Measurements from ENCODE around the gene MYCBP2. TPM values are rescaled to one million over a fixed set of nuclear protein-coding genes. Genes with fewer than 3 reads are reported as not detected.

The MYCBP2 gene
- total RNA-seq, 1 experiment from 2014 or later, result 55.6 TPM

DNA sequence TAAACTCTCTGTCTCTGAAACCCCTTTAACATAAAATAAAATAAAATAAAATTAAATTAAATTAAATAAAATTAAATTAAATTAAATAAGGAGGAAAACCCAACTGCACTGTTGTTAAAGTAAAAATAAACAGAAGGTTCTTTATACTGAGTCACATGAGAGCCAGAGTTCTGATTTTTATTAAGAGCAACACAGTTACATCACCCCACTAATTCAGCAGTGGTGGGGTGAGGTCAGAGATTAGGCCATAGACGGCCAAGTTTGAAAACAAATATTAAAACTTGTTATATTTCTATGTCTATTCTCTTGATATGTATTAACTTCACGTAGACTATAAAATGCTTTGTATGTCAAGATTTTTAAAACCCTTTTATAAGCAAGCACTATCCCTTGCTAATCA lies 59.5 kb downstream of the MYCBP2 start:
- BruUV-seq (replicated peaks), result no TSS peak
- no peak for DNase-seq
- ChIA-PET POLR2A (ENCODE audit: unreplicated experiment) (no interaction called here), CTCF (no interaction called here)
- no peak overlapping the region for H3K4me3 ChIP-seq
- H3K4me1 ChIP-seq (replicated peaks; ENCODE audit: insufficient read depth), result no peaks in the 10 kb centered on the region
- H3K9me3 ChIP-seq (ENCODE audit: insufficient read depth, low read depth), result no peaks in the 10 kb centered on the region
- no peaks in the 10 kb centered on the region for H3K79me2 ChIP-seq (ENCODE audit: low read depth)
- intact Hi-C loops (cut with micrococcal nuclease; ENCODE audit: unreplicated experiment), result no loop called here
- peaks cover 17% of the 10 kb centered on the region for H3K36me3 ChIP-seq (ENCODE audit: low read depth)
- H3F3A ChIP-seq (ENCODE audit: insufficient read depth, low read depth), result no peaks in the 10 kb centered on the region
- no peaks in the 10 kb centered on the region for H3K9me2 ChIP-seq (ENCODE audit: insufficient read depth)
- no peak overlapping the region for H2AFZ ChIP-seq
- no peak overlapping the region for H3K27ac ChIP-seq
- H4K20me1 ChIP-seq (ENCODE audit: insufficient read depth), result no peaks in the 10 kb centered on the region; the same call in 1 of the 2 replicates
- no peaks in the 10 kb centered on the region for H3K27me3 ChIP-seq (ENCODE audit: insufficient read depth, low read depth)
- TF ChIP-seq, protein P1, sequence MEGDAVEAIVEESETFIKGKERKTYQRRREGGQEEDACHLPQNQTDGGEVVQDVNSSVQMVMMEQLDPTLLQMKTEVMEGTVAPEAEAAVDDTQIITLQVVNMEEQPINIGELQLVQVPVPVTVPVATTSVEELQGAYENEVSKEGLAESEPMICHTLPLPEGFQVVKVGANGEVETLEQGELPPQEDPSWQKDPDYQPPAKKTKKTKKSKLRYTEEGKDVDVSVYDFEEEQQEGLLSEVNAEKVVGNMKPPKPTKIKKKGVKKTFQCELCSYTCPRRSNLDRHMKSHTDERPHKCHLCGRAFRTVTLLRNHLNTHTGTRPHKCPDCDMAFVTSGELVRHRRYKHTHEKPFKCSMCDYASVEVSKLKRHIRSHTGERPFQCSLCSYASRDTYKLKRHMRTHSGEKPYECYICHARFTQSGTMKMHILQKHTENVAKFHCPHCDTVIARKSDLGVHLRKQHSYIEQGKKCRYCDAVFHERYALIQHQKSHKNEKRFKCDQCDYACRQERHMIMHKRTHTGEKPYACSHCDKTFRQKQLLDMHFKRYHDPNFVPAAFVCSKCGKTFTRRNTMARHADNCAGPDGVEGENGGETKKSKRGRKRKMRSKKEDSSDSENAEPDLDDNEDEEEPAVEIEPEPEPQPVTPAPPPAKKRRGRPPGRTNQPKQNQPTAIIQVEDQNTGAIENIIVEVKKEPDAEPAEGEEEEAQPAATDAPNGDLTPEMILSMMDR (conservative IDR thresholded peaks at IDR 0.05), result no peak
- no peak for TF ChIP-seq EZH2 (IDR thresholded peaks at IDR 0.05; ENCODE audit: low read depth)
- no peak overlapping the region for H3K4me2 ChIP-seq

DNA sequence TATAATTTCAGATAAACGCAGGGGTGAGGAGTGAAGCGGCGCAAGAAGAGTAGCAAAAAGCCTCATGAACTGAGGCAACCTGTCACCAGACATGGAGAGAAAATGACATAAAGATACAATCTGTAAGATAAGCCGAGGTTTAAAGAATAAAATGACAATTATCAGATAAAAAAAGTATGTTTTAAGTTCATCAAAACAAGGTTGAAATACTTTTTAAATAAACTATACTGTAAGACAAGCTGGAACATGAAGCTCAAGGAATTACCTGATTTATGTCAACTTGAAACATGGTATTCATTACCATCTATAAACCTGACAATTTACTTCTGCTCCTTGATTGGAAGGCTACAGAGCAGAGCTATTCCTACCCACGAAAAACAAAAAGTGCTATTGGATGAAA lies 61.6 kb downstream of the MYCBP2 start:
- TF ChIP-seq EZH2 (IDR thresholded peaks at IDR 0.05; ENCODE audit: low read depth), result no peak
- TF ChIP-seq, protein P1 (conservative IDR thresholded peaks at IDR 0.05), result no peak
- BruUV-seq (replicated peaks), result no TSS peak
- Histone ChIP-seq H2AFZ (no peak overlapping the region), H3K4me2 (no peak overlapping the region), H3K4me3 (no peak overlapping the region), H3K9me2 (ENCODE audit: insufficient read depth) (no peaks in the 10 kb centered on the region), H3K27me3 (ENCODE audit: insufficient read depth, low read depth) (no peaks in the 10 kb centered on the region), H3K79me2 (ENCODE audit: low read depth) (no peaks in the 10 kb centered on the region), H3K4me1 (replicated peaks; ENCODE audit: insufficient read depth) (no peaks in the 10 kb centered on the region), H3K9me3 (ENCODE audit: insufficient read depth, low read depth) (no peaks in the 10 kb centered on the region), H3K36me3 (ENCODE audit: low read depth) (peaks cover 9% of the 10 kb centered on the region), H3K27ac (no peak overlapping the region), H3F3A (ENCODE audit: insufficient read depth, low read depth) (no peaks in the 10 kb centered on the region), H4K20me1 (ENCODE audit: insufficient read depth) (no peaks in the 10 kb centered on the region; the same call in 1 of the 2 replicates)
- ChIA-PET CTCF (no interaction called here), POLR2A (ENCODE audit: unreplicated experiment) (no interaction called here)
- DNase-seq, result no peak
- intact Hi-C loops (cut with micrococcal nuclease; ENCODE audit: unreplicated experiment), result no loop called here

DNA sequence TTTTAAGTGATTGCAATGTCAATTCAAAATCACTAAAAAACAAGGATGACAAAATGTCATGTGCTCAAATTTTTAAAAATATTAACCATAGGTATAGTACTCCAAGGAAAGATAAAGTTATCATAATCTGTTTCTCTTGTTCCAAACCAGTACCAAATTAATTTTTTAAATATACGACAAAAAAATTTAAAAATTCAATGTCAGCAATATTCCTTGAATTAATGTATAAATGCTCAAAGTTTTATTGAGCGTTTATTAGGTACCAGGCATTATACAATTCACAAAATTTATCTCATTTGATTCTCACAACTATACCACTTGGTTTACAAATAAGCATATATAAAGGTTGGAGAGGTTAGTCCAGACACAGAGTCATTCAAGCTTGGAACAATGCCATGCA lies 64.7 kb downstream of the MYCBP2 start:
- H3K9me3 ChIP-seq (ENCODE audit: insufficient read depth, low read depth), result no peaks in the 10 kb centered on the region

More for the DNA sequence above, 64.7 kb downstream of the MYCBP2 start:
- H4K20me1 ChIP-seq (ENCODE audit: insufficient read depth), result no peaks in the 10 kb centered on the region
- H3K4me1 ChIP-seq (replicated peaks; ENCODE audit: insufficient read depth), result no peaks in the 10 kb centered on the region
- CTCF ChIA-PET, result no interaction called here
- peaks cover 4% of the 10 kb centered on the region for H3K36me3 ChIP-seq (ENCODE audit: low read depth)
- no peak overlapping the region for H2AFZ ChIP-seq
- no peaks in the 10 kb centered on the region for H3K79me2 ChIP-seq (ENCODE audit: low read depth)
- BruUV-seq (replicated peaks), result no TSS peak
- no peak overlapping the region for H3K4me3 ChIP-seq
- DNase-seq, result no peak
- no peaks in the 10 kb centered on the region for H3F3A ChIP-seq (ENCODE audit: insufficient read depth, low read depth)
- H3K27me3 ChIP-seq (ENCODE audit: insufficient read depth, low read depth), result no peaks in the 10 kb centered on the region
- POLR2A ChIA-PET (ENCODE audit: unreplicated experiment), result no interaction called here
- intact Hi-C loops (cut with micrococcal nuclease; ENCODE audit: unreplicated experiment), result no loop called here
- H3K27ac ChIP-seq, result no peak overlapping the region
- H3K4me2 ChIP-seq, result no peak overlapping the region
- TF ChIP-seq, protein P1 (conservative IDR thresholded peaks at IDR 0.05), result no peak
- no peak for TF ChIP-seq EZH2 (IDR thresholded peaks at IDR 0.05; ENCODE audit: low read depth)
- H3K9me2 ChIP-seq (ENCODE audit: insufficient read depth), result no peaks in the 10 kb centered on the region
